CD4-positive, alpha-beta T cell treated with Interleukin-21 for 1 hour (primary cell): ENCODE measurements around the gene PRRT2.
"Not testable (repeated sequence)": the region's sequence is repeated elsewhere in the genome, so short reads cannot be mapped to it uniquely, and the experiment has no call there.

ENCODE experiments used
- DNase-seq: peaks from one replicate; pipeline ENCODE4 v3.0.0-alpha.2; 2020

PRRT2 gene

GRCh38 chr16:29790949-29791844 lies 20.8 kb upstream of the PRRT2 start:
- peak; percentile 24 for DNase-seq

- peak; percentile 29 for DNase-seq
Measured at GRCh38 chr16:29791845-29792807, 19.9 kb upstream of the PRRT2 start.

GRCh38 chr16:29793153-29793552 lies 18.8 kb upstream of the PRRT2 start:
- not testable (repeated sequence) for DNase-seq

GRCh38 chr16:29794231-29794710 lies 17.7 kb upstream of the PRRT2 start:
- no peak for DNase-seq

GRCh38 chr16:29802416-29802935 lies 9.5 kb upstream of the PRRT2 start:
- no peak for DNase-seq

- DNase-seq, result no peak
Measured at GRCh38 chr16:29804020-29804419, 8.0 kb upstream of the PRRT2 start.

- no peak for DNase-seq
Measured at GRCh38 chr16:29804455-29805231, 7.3 kb upstream of the PRRT2 start.

- DNase-seq, result peak; percentile 99
Measured at GRCh38 chr16:29805232-29806098, 6.5 kb upstream of the PRRT2 start.

GRCh38 chr16:29806099-29806579 lies 5.9 kb upstream of the PRRT2 start, which contains the start of gene MAZ:
Gene MAZ (plus strand): TSS chr16:29806529. CDS start chr16:29806702, 173 bp downstream.
- DNase-seq, result no peak

GRCh38 chr16:29806641-29807425 lies 5.2 kb upstream of the PRRT2 start:
- DNase-seq, result peak; percentile 46

- DNase-seq, result peak; percentile 90
Measured at GRCh38 chr16:29807426-29808218, 4.4 kb upstream of the PRRT2 start.

GRCh38 chr16:29808219-29808900 lies 3.6 kb upstream of the PRRT2 start:
- peak; percentile 57 for DNase-seq

- DNase-seq, result no peak
Measured at GRCh38 chr16:29809031-29809747, 2.8 kb upstream of the PRRT2 start.

- peak; percentile 62 for DNase-seq
Measured at GRCh38 chr16:29809850-29810698, 1.9 kb upstream of the PRRT2 start.

- DNase-seq, result no peak
Measured at GRCh38 chr16:29810699-29811169, 1.3 kb upstream of the PRRT2 start.

GRCh38 chr16:29811170-29811895 lies 660 bp upstream of the PRRT2 start:
- peak; percentile 86 for DNase-seq
